Measurements from ENCODE around the gene DYNC2I2. TPM values are rescaled to one million over a fixed set of nuclear protein-coding genes. Genes with fewer than 3 reads are reported as not detected.
A peak's percentile ranks its signal among the peaks of the same experiment; 100 is the strongest.

The DYNC2I2 gene
- total RNA-seq, 2 donors from 2014 or later: 87.8 to 119 TPM

DNA sequence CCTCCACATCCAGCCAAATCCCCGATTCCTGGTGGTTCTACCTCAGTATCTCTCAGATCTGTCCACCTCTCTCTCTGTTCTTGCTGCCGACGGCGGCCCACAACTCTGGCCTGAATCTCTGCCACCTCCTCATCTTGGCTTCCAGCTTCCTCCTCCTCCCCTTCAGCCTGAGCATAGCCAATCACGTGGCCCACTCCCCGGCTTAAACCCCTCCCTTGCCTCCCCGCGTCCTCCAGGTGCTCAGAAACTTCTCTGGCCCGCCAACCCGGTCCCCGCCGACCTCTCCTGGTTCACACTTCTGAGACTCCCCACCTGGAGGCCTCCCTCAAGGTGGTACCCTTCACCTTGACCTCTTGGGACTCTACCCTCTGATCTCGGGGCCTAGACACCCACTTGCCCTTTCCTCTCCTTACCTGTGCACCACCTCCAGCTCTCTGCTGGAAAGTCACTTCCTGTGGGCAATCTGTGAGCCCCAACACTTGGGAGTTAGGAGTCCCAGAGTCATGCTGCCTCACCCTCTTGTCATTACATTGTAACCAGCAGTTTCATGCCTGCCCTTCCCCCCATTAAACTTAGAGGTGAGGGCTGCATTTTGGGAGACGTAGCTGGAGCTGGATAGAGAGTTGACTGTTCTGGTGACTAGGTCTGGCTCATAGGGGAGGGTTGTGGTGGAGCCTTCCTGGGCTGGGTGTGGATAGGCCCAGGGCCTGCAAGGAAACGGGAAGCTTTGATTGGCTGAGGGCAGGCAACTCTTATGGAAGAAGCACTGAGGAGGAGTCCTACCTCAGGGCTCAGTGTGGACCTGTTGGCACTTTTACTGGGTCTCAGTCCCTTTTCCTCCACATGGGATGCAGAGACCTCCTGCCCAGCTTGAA, 27.9 kb upstream of the DYNC2I2 start:
- TF ChIP-seq, protein P1, sequence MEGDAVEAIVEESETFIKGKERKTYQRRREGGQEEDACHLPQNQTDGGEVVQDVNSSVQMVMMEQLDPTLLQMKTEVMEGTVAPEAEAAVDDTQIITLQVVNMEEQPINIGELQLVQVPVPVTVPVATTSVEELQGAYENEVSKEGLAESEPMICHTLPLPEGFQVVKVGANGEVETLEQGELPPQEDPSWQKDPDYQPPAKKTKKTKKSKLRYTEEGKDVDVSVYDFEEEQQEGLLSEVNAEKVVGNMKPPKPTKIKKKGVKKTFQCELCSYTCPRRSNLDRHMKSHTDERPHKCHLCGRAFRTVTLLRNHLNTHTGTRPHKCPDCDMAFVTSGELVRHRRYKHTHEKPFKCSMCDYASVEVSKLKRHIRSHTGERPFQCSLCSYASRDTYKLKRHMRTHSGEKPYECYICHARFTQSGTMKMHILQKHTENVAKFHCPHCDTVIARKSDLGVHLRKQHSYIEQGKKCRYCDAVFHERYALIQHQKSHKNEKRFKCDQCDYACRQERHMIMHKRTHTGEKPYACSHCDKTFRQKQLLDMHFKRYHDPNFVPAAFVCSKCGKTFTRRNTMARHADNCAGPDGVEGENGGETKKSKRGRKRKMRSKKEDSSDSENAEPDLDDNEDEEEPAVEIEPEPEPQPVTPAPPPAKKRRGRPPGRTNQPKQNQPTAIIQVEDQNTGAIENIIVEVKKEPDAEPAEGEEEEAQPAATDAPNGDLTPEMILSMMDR (conservative IDR thresholded peaks at IDR 0.05): no peak
- H3K9ac ChIP-seq (ENCODE audit: extremely low read depth, low read length, poor library complexity, severe bottlenecking): peak overlapping the region; percentile 93
- peaks cover 6% of the 10 kb centered on the region for H3K9me3 Mint-ChIP-seq
- H3K27ac Mint-ChIP-seq: peak overlapping the region; percentile 98
- H3K36me3 Mint-ChIP-seq (ENCODE audit: low read depth): peaks cover 18% of the 10 kb centered on the region
- peaks cover 5% of the 10 kb centered on the region for H3K36me3 ChIP-seq (ENCODE audit: control insufficient read depth, insufficient read depth, low read length)
- H3K27ac ChIP-seq (ENCODE audit: low read depth, low read length): peak overlapping the region; percentile 64
- H3K27me3 Mint-ChIP-seq (ENCODE audit: insufficient read depth): no peaks in the 10 kb centered on the region
- DNase-seq: peak; percentile 94
- peak overlapping the region; percentile 95 for H3K4me3 ChIP-seq (ENCODE audit: low read length)
- peaks cover 11% of the 10 kb centered on the region for H3K4me1 ChIP-seq (ENCODE audit: control insufficient read depth, insufficient read depth, low read length)
- H3K4me1 Mint-ChIP-seq: peaks cover 40% of the 10 kb centered on the region
- H3K9me3 ChIP-seq (ENCODE audit: control insufficient read depth, low read length): no peaks in the 10 kb centered on the region
- H3K4me3 Mint-ChIP-seq: peak overlapping the region; percentile 95
- no peaks in the 10 kb centered on the region for H3K27me3 ChIP-seq (ENCODE audit: control insufficient read depth, insufficient read depth, low read length, poor library complexity, severe bottlenecking)
- WGBS, 2 experiments (ENCODE audit: insufficient coverage in 1 of 2, insufficient read length in 1 of 2): 0 to 2% methylated on average over 12 to 15 of the region's 15 CpGs

DNA sequence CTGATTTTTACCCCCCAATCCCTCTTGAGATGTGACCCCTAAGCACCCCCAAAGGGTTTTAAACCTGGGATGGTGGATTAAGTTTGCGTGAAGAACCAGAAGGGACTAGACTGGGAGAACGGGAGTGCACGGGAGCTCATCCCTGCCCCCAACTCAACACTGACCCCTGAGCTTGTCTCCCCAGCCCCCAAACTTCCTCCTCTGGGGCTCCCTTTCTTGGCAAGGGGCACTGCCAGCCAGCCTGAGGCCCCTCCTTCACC, 27.3 kb upstream of the DYNC2I2 start:
- Histone ChIP-seq H3K9ac (ENCODE audit: extremely low read depth, low read length, poor library complexity, severe bottlenecking) (peak overlapping the region; percentile 93), H3K36me3 (ENCODE audit: control insufficient read depth, insufficient read depth, low read length) (peaks cover 5% of the 10 kb centered on the region), H3K27ac (ENCODE audit: low read depth, low read length) (peak overlapping the region; percentile 64), H3K4me3 (ENCODE audit: low read length) (peak overlapping the region; percentile 95), H3K27me3 (ENCODE audit: control insufficient read depth, insufficient read depth, low read length, poor library complexity, severe bottlenecking) (no peaks in the 10 kb centered on the region), H3K4me1 (ENCODE audit: control insufficient read depth, insufficient read depth, low read length) (peaks cover 11% of the 10 kb centered on the region), H3K9me3 (ENCODE audit: control insufficient read depth, low read length) (no peaks in the 10 kb centered on the region)
- Mint-ChIP-seq H3K9me3 (peaks cover 6% of the 10 kb centered on the region), H3K36me3 (ENCODE audit: low read depth) (peaks cover 18% of the 10 kb centered on the region), H3K27me3 (ENCODE audit: insufficient read depth) (no peaks in the 10 kb centered on the region), H3K4me3 (peak overlapping the region; percentile 95), H3K27ac (peak overlapping the region; percentile 98), H3K4me1 (peaks cover 40% of the 10 kb centered on the region)
- TF ChIP-seq, protein P1 (conservative IDR thresholded peaks at IDR 0.05): no peak
- no peak for DNase-seq
- WGBS, 2 experiments (ENCODE audit: insufficient coverage in 1 of 2, insufficient read length in 1 of 2): 0% methylated on average over 3 of the region's 3 CpGs; no CpG with 5 or more reads in 1 of the 2 experiments

DNA sequence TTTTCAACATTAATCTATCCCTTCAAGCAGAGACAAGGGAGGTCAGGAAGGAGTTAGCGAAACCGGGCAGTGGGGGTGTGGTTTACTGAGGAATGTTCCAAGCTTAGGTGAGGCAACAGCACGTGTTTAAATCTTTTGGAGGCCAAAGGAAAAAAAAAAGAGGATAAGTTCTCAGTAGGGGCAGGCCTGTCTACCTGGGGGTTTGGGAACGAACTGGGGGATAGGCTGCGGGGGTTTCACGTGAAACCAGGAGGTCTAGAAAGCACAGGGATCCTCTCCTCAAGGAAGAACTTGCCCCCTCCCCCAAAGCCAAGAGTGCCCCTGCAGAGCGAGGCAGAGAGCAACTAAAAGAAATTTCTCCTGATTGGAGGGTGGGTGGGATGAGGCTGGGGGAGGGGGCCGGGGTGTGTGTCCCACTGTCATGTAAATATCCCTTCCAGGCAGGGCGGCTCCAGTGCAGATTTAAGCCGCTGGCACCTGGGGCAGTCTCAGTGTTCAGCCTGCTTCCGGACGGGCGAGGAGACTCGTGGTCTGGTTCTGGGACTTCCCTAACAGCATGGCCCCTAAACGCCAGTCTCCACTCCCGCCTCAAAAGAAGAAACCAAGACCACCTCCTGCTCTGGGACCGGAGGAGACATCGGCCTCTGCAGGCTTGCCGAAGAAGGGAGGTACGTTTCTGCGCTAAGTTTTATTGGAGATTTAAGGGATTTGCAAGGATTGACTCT, 26.9 kb upstream of the DYNC2I2 start:
- H3K9ac ChIP-seq (ENCODE audit: extremely low read depth, low read length, poor library complexity, severe bottlenecking): peak overlapping the region; percentile 93
- TF ChIP-seq, protein P1 (conservative IDR thresholded peaks at IDR 0.05): no peak
- H3K36me3 ChIP-seq (ENCODE audit: control insufficient read depth, insufficient read depth, low read length): peaks cover 5% of the 10 kb centered on the region
- WGBS, 2 experiments (ENCODE audit: insufficient coverage in 1 of 2, insufficient read length in 1 of 2): 0% methylated on average over 14 to 21 of the region's 21 CpGs
- peak overlapping the region; percentile 95 for H3K4me3 ChIP-seq (ENCODE audit: low read length)
- H3K36me3 Mint-ChIP-seq (ENCODE audit: low read depth): peaks cover 18% of the 10 kb centered on the region
- no peaks in the 10 kb centered on the region for H3K27me3 Mint-ChIP-seq (ENCODE audit: insufficient read depth)
- peak; percentile 97 for DNase-seq
- peak overlapping the region; percentile 98 for H3K27ac Mint-ChIP-seq
- peak overlapping the region; percentile 95 for H3K4me3 Mint-ChIP-seq
- peaks cover 11% of the 10 kb centered on the region for H3K4me1 ChIP-seq (ENCODE audit: control insufficient read depth, insufficient read depth, low read length)
- H3K4me1 Mint-ChIP-seq: peaks cover 40% of the 10 kb centered on the region
- no peaks in the 10 kb centered on the region for H3K9me3 ChIP-seq (ENCODE audit: control insufficient read depth, low read length)
- peaks cover 6% of the 10 kb centered on the region for H3K9me3 Mint-ChIP-seq
- H3K27me3 ChIP-seq (ENCODE audit: control insufficient read depth, insufficient read depth, low read length, poor library complexity, severe bottlenecking): no peaks in the 10 kb centered on the region
- peak overlapping the region; percentile 79 for H3K27ac ChIP-seq (ENCODE audit: low read depth, low read length)

Data from endodermal cell (in vitro differentiated cells).